SK-N-DZ (cell line): Measurements from ENCODE around the gene OPN4. TPM values are rescaled to one million over a fixed set of nuclear protein-coding genes. Genes with fewer than 3 reads are reported as not detected.
A peak's percentile ranks its signal among the peaks of the same experiment; 100 is the strongest.
"Not testable (repeated sequence)": the region's sequence is repeated elsewhere in the genome, so short reads cannot be mapped to it uniquely, and the experiment has no call there.

Experiments used
- DNase-seq: peaks from one replicate; pipeline ENCODE4 v3.0.0-alpha.2; 2015; ENCODE audit warnings: low spot score
- polyA plus RNA-seq, 2 experiments: library from polyadenylated mRNA; depleted of rRNA; stranded (reverse); fragments of >200 nt; gene quantifications; 2 replicates each; pipeline ENCODE4 v1.2.3, GENCODE V29; 2014

The OPN4 gene
- polyA plus RNA-seq (2014; cell fraction: cytosol; rRNA removed) = not detected in 2 replicates
- not detected in 2 replicates for polyA plus RNA-seq (2014; cell fraction: nucleus; rRNA removed)

GRCh38 chr10:86654411-86655172 is at the start of gene OPN4:
TSS of gene OPN4 (plus strand) at chr10:86654547. CDS start at chr10:86654784, 237 bp downstream.
- peak; percentile 42 for DNase-seq

GRCh38 chr10:86607674-86608073 is 46.7 kb upstream of the OPN4 start:
- no peak for DNase-seq

- DNase-seq = no peak
Observed at GRCh38 chr10:86609920-86610319, 44.4 kb upstream of the OPN4 start.

- DNase-seq = no peak
Observed at GRCh38 chr10:86611386-86611785, 43.0 kb upstream of the OPN4 start.

GRCh38 chr10:86613096-86613495 is 41.3 kb upstream of the OPN4 start:
- DNase-seq = no peak

- no peak for DNase-seq
Observed at GRCh38 chr10:86613905-86614304, 40.4 kb upstream of the OPN4 start.

GRCh38 chr10:86614853-86615252 is 39.5 kb upstream of the OPN4 start:
- no peak for DNase-seq

GRCh38 chr10:86617278-86617677 is 37.1 kb upstream of the OPN4 start:
- not testable (repeated sequence) for DNase-seq

GRCh38 chr10:86628311-86628710 is 26.0 kb upstream of the OPN4 start:
- DNase-seq = no peak

GRCh38 chr10:86630079-86630478 is 24.3 kb upstream of the OPN4 start:
- DNase-seq = no peak

- no peak for DNase-seq
Observed at GRCh38 chr10:86632009-86632800, 22.1 kb upstream of the OPN4 start.

GRCh38 chr10:86632951-86633350 is 21.4 kb upstream of the OPN4 start:
- no peak for DNase-seq

GRCh38 chr10:86635402-86635801 is 18.9 kb upstream of the OPN4 start:
- no peak for DNase-seq

GRCh38 chr10:86636311-86636710 is 18.0 kb upstream of the OPN4 start:
- no peak for DNase-seq

GRCh38 chr10:86642021-86642420 is 12.3 kb upstream of the OPN4 start:
- DNase-seq = no peak

- DNase-seq = no peak
Observed at GRCh38 chr10:86642499-86642898, 11.8 kb upstream of the OPN4 start.

- DNase-seq = no peak
Observed at GRCh38 chr10:86644152-86644793, 10.1 kb upstream of the OPN4 start.

GRCh38 chr10:86644794-86645445 is 9.4 kb upstream of the OPN4 start:
- DNase-seq = no peak

GRCh38 chr10:86645621-86646165 is 8.7 kb upstream of the OPN4 start:
- DNase-seq = not testable (repeated sequence)

GRCh38 chr10:86646532-86646931 is 7.8 kb upstream of the OPN4 start:
- DNase-seq = no peak

GRCh38 chr10:86646933-86647332 is 7.4 kb upstream of the OPN4 start:
- no peak for DNase-seq
